Measurements from ENCODE around the gene UEVLD. TPM values are rescaled to one million over a fixed set of nuclear protein-coding genes. Genes with fewer than 3 reads are reported as not detected.
A peak's percentile ranks its signal among the peaks of the same experiment; 100 is the strongest.

UEVLD gene
- total RNA-seq, 4 donors from 2014 or later, result 19.9 to 34.7 (median 26.3) TPM

DNA sequence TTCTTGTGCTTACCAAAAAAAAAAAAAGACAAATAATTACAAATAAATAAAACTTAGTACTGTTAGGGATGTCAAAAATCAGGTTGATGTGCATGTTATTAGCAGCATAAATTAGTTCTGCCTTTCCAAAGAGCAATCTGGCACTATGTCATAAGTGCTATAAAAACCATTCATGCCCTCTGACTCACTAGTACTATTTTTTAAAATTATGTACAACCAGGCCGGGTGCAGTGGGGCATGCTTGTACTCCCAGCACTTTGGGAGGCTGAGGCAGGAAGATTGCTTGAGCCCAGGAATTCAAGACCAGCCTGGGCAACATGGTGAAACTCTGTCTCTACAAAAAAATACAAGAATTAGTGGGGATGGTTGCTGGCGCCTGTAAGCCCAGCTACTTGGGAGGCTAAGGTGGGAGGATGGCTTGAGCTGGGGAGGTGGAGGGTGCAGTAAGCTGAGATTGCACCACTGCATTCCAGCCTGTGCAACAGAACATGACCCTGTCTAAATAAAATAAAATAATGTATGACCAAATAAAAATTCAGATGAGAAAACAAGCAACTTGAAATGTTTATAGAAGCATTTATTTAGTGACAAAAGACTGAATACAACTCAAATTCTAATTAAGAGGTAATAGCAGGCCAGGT lies 25.3 kb downstream of the UEVLD start:
- no peak overlapping the region for H3K4me3 ChIP-seq
- H3K36me3 ChIP-seq, result peaks cover 0 to 66% (median 0%) of the 10 kb centered on the region in 3 donors
- no peak for TF ChIP-seq POLR2A (IDR thresholded peaks at IDR 0.05)
- TF ChIP-seq, protein P1, sequence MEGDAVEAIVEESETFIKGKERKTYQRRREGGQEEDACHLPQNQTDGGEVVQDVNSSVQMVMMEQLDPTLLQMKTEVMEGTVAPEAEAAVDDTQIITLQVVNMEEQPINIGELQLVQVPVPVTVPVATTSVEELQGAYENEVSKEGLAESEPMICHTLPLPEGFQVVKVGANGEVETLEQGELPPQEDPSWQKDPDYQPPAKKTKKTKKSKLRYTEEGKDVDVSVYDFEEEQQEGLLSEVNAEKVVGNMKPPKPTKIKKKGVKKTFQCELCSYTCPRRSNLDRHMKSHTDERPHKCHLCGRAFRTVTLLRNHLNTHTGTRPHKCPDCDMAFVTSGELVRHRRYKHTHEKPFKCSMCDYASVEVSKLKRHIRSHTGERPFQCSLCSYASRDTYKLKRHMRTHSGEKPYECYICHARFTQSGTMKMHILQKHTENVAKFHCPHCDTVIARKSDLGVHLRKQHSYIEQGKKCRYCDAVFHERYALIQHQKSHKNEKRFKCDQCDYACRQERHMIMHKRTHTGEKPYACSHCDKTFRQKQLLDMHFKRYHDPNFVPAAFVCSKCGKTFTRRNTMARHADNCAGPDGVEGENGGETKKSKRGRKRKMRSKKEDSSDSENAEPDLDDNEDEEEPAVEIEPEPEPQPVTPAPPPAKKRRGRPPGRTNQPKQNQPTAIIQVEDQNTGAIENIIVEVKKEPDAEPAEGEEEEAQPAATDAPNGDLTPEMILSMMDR (IDR thresholded peaks at IDR 0.05), result no peak
- no peak for DNase-seq
- H3K27ac ChIP-seq, result no peak overlapping the region
- H3K4me1 ChIP-seq, result no peaks in the 10 kb centered on the region
- H3K27me3 ChIP-seq, result no peaks in the 10 kb centered on the region
- H3K9me3 ChIP-seq, result no peaks in the 10 kb centered on the region

DNA sequence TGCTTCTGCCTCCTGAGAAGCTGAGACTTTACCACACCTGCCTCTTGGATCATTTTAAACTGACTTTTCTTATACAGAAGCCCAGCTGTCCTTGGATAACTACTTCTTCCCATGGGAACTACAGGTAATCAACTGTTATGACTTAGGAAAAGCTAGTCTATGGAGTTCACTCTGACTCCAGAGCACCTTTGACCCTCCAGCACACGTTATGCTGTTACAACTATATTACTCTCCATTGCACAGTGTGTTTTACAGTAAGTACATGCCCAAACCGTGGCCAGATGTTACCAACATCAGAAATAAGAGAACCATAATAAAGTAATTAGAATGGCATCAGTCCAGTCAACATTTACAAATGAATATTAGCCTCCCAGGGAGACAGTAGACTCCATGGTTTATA lies 40.5 kb downstream of the UEVLD start:
- peak in 1 of 3 donors; percentile 57 for DNase-seq
- H3K27ac ChIP-seq, result no peak overlapping the region
- TF ChIP-seq, protein P1 (IDR thresholded peaks at IDR 0.05), result no peak
- no peak for TF ChIP-seq POLR2A (IDR thresholded peaks at IDR 0.05)
- H3K36me3 ChIP-seq, result peaks cover 0 to 38% (median 0%) of the 10 kb centered on the region in 3 donors
- H3K4me1 ChIP-seq, result no peaks in the 10 kb centered on the region
- H3K4me3 ChIP-seq, result no peak overlapping the region
- H3K27me3 ChIP-seq, result no peaks in the 10 kb centered on the region
- H3K9me3 ChIP-seq, result no peaks in the 10 kb centered on the region

DNA sequence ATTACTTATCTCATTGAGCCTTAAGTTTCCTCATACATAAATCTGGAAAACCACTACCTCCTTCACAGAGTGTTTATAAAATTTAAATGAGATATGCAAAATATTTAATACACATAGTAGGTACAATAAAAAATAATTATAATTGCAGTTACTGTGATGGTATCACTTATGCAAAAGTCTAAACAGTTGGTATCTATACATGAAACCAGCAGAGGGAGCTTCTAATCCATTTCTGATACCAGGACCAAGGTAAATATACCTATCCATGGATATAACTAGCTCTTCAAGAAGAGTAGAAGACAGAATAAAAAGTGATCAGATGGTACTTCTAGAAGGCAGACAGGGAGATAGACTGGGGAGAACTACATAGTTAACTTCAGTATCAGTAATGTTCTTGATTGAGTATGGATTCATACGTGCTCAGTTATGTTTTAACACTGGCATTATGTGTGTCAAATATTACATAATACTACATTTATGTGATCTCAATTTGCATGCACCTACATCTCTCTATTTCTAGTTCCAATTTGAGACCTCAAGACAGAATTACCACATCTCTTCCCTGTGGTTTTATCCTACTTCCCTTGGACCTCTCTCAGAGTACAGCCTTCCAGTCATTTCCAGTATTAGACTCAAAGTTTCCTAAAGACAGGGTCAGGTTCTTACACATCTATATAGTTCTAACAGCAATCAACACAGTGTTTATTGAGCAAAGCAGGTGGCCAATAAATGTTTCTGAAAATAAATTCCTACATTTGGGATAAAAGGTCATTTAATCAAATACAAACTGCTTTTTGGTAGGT lies 48.1 kb downstream of the UEVLD start:
- Histone ChIP-seq H3K27ac (no peak overlapping the region), H3K4me3 (no peak overlapping the region), H3K27me3 (no peaks in the 10 kb centered on the region), H3K36me3 (peaks cover 0 to 42% (median 0%) of the 10 kb centered on the region in 3 donors), H3K9me3 (no peaks in the 10 kb centered on the region), H3K4me1 (no peaks in the 10 kb centered on the region)
- DNase-seq, result no peak
- TF ChIP-seq POLR2A (IDR thresholded peaks at IDR 0.05), result no peak
- TF ChIP-seq, protein P1 (IDR thresholded peaks at IDR 0.05), result peak in 3 of 6 experiments; percentile 62 to 71 (median 69)

DNA sequence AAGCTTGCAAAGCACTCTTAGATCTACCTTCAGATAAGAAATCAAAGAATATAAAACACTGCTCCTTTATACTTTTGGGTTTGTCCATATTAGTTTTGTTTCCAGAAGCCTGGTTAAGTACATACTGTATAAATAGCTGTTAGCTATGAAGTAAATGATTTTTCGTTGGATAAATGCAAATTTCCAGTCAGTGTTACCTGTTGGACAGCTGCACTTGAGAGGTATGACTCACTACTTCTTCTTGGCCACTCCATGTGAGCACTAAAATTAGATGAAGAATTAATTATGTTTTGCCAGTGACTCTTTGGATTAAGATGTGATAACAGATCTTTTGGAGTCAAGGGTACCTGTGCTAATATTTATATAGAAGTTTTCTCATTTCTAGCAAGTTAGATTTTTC lies 52.3 kb downstream of the UEVLD start:
- TF ChIP-seq POLR2A (IDR thresholded peaks at IDR 0.05), result no peak
- TF ChIP-seq, protein P1 (IDR thresholded peaks at IDR 0.05), result no peak
- no peaks in the 10 kb centered on the region for H3K4me1 ChIP-seq
- peaks cover 0 to 22% (median 0%) of the 10 kb centered on the region in 3 donors for H3K36me3 ChIP-seq
- no peaks in the 10 kb centered on the region for H3K9me3 ChIP-seq
- no peak overlapping the region for H3K27ac ChIP-seq
- no peak for DNase-seq
- no peaks in the 10 kb centered on the region for H3K27me3 ChIP-seq
- no peak overlapping the region for H3K4me3 ChIP-seq

DNA sequence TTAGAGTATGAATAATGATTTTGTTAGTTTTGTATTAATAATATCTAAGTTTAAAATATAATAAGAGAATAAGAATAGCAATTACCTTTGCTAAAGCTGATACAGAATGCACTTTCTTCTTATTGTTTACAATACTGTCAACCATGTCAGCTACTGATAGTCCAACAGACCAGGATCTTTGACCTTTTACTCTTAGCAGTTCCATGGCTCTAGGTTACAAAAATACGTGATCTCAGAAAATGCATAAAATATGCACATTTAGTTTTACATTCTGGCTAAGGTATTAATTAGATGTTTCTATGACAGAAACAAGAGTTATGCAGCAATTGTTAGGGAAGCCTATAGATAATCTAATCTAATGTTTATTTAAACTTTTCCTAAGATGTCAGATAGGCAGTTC lies 54.3 kb downstream of the UEVLD start:
- Histone ChIP-seq H3K27ac (no peak overlapping the region), H3K9me3 (no peaks in the 10 kb centered on the region), H3K36me3 (peaks cover 0 to 22% (median 0%) of the 10 kb centered on the region in 3 donors), H3K27me3 (no peaks in the 10 kb centered on the region), H3K4me1 (no peaks in the 10 kb centered on the region), H3K4me3 (no peak overlapping the region)
- no peak for DNase-seq
- TF ChIP-seq POLR2A (IDR thresholded peaks at IDR 0.05), result no peak
- TF ChIP-seq, protein P1 (IDR thresholded peaks at IDR 0.05), result no peak

Measured in Peyer's patch (tissue), 4 donors.